GM12878 (cell line): ENCODE measurements around the gene ZNF628. TPM values are rescaled to one million over a fixed set of nuclear protein-coding genes. Genes with fewer than 3 reads are reported as not detected.

Source experiments
- ATF3 ChIP-seq: IDR thresholded peaks from 2 replicates; pipeline ENCODE4 v1.6.1; 2011; ENCODE audit warnings: low read depth, mild to moderate bottlenecking, low read length, moderate library complexity, borderline replicate concordance; ENCODE audit errors: extremely low read depth
- BCL3 ChIP-seq: IDR thresholded peaks from 2 replicates; pipeline ENCODE4 v1.6.1; 2011; ENCODE audit warnings: borderline replicate concordance, low read depth, mild to moderate bottlenecking, moderate library complexity, low read length; ENCODE audit not compliant: insufficient read depth, poor library complexity, severe bottlenecking
- CBX3 ChIP-seq: fragments of 200-600 bp; sonication (generic); IDR thresholded peaks from 2 replicates; pipeline ENCODE4 v1.6.1; 2016; ENCODE audit warnings: low read depth, borderline replicate concordance
- CHD4 ChIP-seq: fragments of 200-600 bp; sonication (generic); IDR thresholded peaks from 2 replicates; pipeline ENCODE4 v1.6.1; 2016; ENCODE audit warnings: mild to moderate bottlenecking
- EP300 ChIP-seq, 2 experiments: fragments of 150-350 bp in 1 of 2; IDR thresholded peaks; 2 replicates each; pipeline ENCODE4 v1.6.1; 2011 to 2012; ENCODE audit warnings: low read depth in 2 of 2, low read length in 2 of 2, borderline replicate concordance in 1 of 2, improper control_type of control experiment in 1 of 2, inconsistent platforms in 1 of 2; ENCODE audit not compliant: control insufficient read depth in 1 of 2
- HDAC2 ChIP-seq: fragments of 200-600 bp; sonication (generic); IDR thresholded peaks from 2 replicates; pipeline ENCODE4 v1.6.1; 2017
- IRF3 ChIP-seq: fragments of 450-650 bp; IDR thresholded peaks from 2 replicates; pipeline ENCODE4 v1.6.1; 2014; ENCODE audit warnings: mild to moderate bottlenecking
- IRF4 ChIP-seq: IDR thresholded peaks from 2 replicates; pipeline ENCODE4 v1.6.1; 2011; ENCODE audit warnings: low read depth, low read length
- JUNB ChIP-seq: IDR thresholded peaks from 2 replicates; pipeline ENCODE4 v1.6.1; 2016; ENCODE audit warnings: antibody characterized with exemption, mild to moderate bottlenecking
- KLF5 ChIP-seq: fragments of 450-650 bp; IDR thresholded peaks from 2 replicates; pipeline ENCODE4 v1.6.1; 2014; ENCODE audit warnings: mild to moderate bottlenecking; ENCODE audit not compliant: partially characterized antibody
- LARP7 ChIP-seq: fragments of 450-650 bp; IDR thresholded peaks from 2 replicates; pipeline ENCODE4 v1.6.1; 2017; ENCODE audit warnings: mild to moderate bottlenecking
- NFYB ChIP-seq: IDR thresholded peaks from 2 replicates; pipeline ENCODE4 v1.6.1; 2011; ENCODE audit warnings: low read depth, mild to moderate bottlenecking, low read length, improper control_type of control experiment, moderate library complexity; ENCODE audit not compliant: insufficient read depth
- NR2C1 ChIP-seq: fragments of 450-650 bp; IDR thresholded peaks from 2 replicates; pipeline ENCODE4 v1.6.1; 2017; ENCODE audit warnings: antibody characterized with exemption, mild to moderate bottlenecking, moderate library complexity
- POLR2AphosphoS2 ChIP-seq: IDR thresholded peaks from 2 replicates; pipeline ENCODE4 v1.6.1; 2011; ENCODE audit warnings: low read depth, mild to moderate bottlenecking, low read length, improper control_type of control experiment, moderate library complexity
- POU2F2 ChIP-seq: IDR thresholded peaks from 3 replicates; pipeline ENCODE4 v1.6.1; 2011; ENCODE audit warnings: low read depth, mild to moderate bottlenecking, low read length, borderline replicate concordance
- RCOR1 ChIP-seq: conservative IDR thresholded peaks from 2 replicates; pipeline ENCODE4 v1.6.1; 2012; ENCODE audit warnings: low read depth, low read length, improper control_type of control experiment
- SMAD1 ChIP-seq: fragments of 450-650 bp; IDR thresholded peaks from 2 replicates; pipeline ENCODE4 v1.6.1; 2018; ENCODE audit warnings: mild to moderate bottlenecking, low read depth; ENCODE audit not compliant: partially characterized antibody
- SMARCA5 ChIP-seq: fragments of 450-650 bp; IDR thresholded peaks from 2 replicates; pipeline ENCODE4 v1.6.1; 2017; ENCODE audit warnings: mild to moderate bottlenecking
- STAT3 ChIP-seq: IDR thresholded peaks from 2 replicates; pipeline ENCODE4 v1.6.1; 2011; ENCODE audit warnings: low read depth, low read length, improper control_type of control experiment
- TBL1XR1 ChIP-seq: IDR thresholded peaks from 2 replicates; pipeline ENCODE4 v1.6.1; 2012; ENCODE audit warnings: low read depth, low read length, improper control_type of control experiment
- YBX1 ChIP-seq: fragments of 450-650 bp; IDR thresholded peaks from 2 replicates; pipeline ENCODE4 v1.6.1; 2016; ENCODE audit warnings: antibody characterized with exemption
- YY1 ChIP-seq: IDR thresholded peaks from 2 replicates; pipeline ENCODE4 v1.6.1; 2011; ENCODE audit warnings: low read depth, mild to moderate bottlenecking, low read length
- ZBTB11 ChIP-seq: fragments of 450-650 bp; formaldehyde crosslinking; IDR thresholded peaks from 2 replicates; pipeline ENCODE4 v1.5.0; 2022; ENCODE audit warnings: mild to moderate bottlenecking, missing genetic modification characterization
- ZNF217 ChIP-seq: fragments of 450-650 bp; IDR thresholded peaks from 2 replicates; pipeline ENCODE4 v1.6.1; 2017; ENCODE audit warnings: antibody characterized with exemption, mild to moderate bottlenecking
- ZNF384 ChIP-seq: IDR thresholded peaks from 2 replicates; pipeline ENCODE4 v1.6.1; 2012; ENCODE audit warnings: low read depth, mild to moderate bottlenecking, low read length, improper control_type of control experiment, borderline replicate concordance
- ZNF622 ChIP-seq: fragments of 450-650 bp; IDR thresholded peaks from 2 replicates; pipeline ENCODE4 v1.6.1; 2017; ENCODE audit warnings: mild to moderate bottlenecking, inconsistent platforms
- ZSCAN29 ChIP-seq: fragments of 450-650 bp; IDR thresholded peaks from 2 replicates; pipeline ENCODE4 v1.6.1; 2017; ENCODE audit warnings: mild to moderate bottlenecking, moderate library complexity
- polyA plus RNA-seq, 11 experiments: library from polyadenylated mRNA; depleted of rRNA in 4 of 11; unstranded in 6 of 11; stranded (reverse) in 5 of 11; fragments of >200 nt; fragmentation: Nextera tagmentation in 4 of 11; fragmentation: Illumina TruSeq in 1 of 11; extraction: Ambion mirVana in 4 of 11; extraction: Trizol in 1 of 11; gene quantifications; 1 replicate in 1 of 11; 2 replicates in 10 of 11; pipeline versions ENCODE4 v1.2.1 to v1.2.3, GENCODE V29; 2011 to 2016; ENCODE audit warnings: inconsistent platforms in 2 of 11, missing spikeins in 2 of 11, low read depth in 1 of 11
- total RNA-seq, 4 experiments: library from RNA; depleted of rRNA in 3 of 4; stranded (reverse); fragments of >200 nt in 3 of 4; fragmentation: Illumina TruSeq in 1 of 4; extraction: Trizol in 1 of 4; gene quantifications; 2 replicates each; pipeline versions ENCODE4 v1.2.1 to v1.2.3, GENCODE V29; 2013 to 2021

The ZNF628 gene
- total and polyA plus RNA-seq, 10 of the 15 experiments (the other 5 are each of a cell fraction or from before 2014, with no cell fraction given) = 0.04 to 11.3 (median 1.6) TPM; not detected in 1

- no peak for TF ChIP-seq BCL3
- TF ChIP-seq SMAD1 = no peak
- TF ChIP-seq CBX3 = no peak
- no peak for TF ChIP-seq CHD4
- TF ChIP-seq ZNF217 = no peak
- TF ChIP-seq ATF3 = 0 out of 2 replicates have a peak, but pooled peaks have one; percentile 26
- TF ChIP-seq IRF3 = no peak
- no peak; the same call in 1 of the 2 replicates for TF ChIP-seq POLR2AphosphoS2
- peak; percentile 68 for TF ChIP-seq YY1
- TF ChIP-seq HDAC2 = no peak
- no peak for TF ChIP-seq EP300 (IDR thresholded peaks at IDR 0.05; ENCODE audit: borderline replicate concordance in 1 of 2, control insufficient read depth in 1 of 2, low read depth in 2 of 2, low read length in 2 of 2)
- TF ChIP-seq TBL1XR1 = peak; percentile 20; the same call in 1 of the 2 replicates
- TF ChIP-seq JUNB = no peak
- no peak for TF ChIP-seq YBX1
- no peak for TF ChIP-seq ZBTB11 (CRISPR knock-in tag)
- peak; percentile 85 for TF ChIP-seq LARP7
- peak; percentile 78 for TF ChIP-seq ZNF622
- no peak; the same call in none of the 2 replicates for TF ChIP-seq NR2C1
- TF ChIP-seq ZSCAN29 = no peak
- 0 out of 3 replicates have a peak, but pooled peaks have one; percentile 40 for TF ChIP-seq POU2F2
- TF ChIP-seq SMARCA5 = no peak
- TF ChIP-seq RCOR1 = no peak
- TF ChIP-seq STAT3 = no peak
- TF ChIP-seq ZNF384 = no peak
- peak; percentile 58; the same call in 1 of the 2 replicates for TF ChIP-seq IRF4
- TF ChIP-seq NFYB = peak; percentile 95
- TF ChIP-seq KLF5 = no peak
These were observed at the start of gene ZNF628 (continued) for GRCh38 chr19:55476100-55476775.
